HG03159 (cell line): ENCODE data around the gene PLPPR1.

Experiments
- ATAC-seq: cut with Tn5 transposase; IDR thresholded peaks from one replicate; pipeline ENCODE4 v1.9.1; 2021; ENCODE audit warnings: mild to moderate bottlenecking, moderate library complexity; ENCODE audit not compliant: unreplicated experiment

The PLPPR1 gene

DNA sequence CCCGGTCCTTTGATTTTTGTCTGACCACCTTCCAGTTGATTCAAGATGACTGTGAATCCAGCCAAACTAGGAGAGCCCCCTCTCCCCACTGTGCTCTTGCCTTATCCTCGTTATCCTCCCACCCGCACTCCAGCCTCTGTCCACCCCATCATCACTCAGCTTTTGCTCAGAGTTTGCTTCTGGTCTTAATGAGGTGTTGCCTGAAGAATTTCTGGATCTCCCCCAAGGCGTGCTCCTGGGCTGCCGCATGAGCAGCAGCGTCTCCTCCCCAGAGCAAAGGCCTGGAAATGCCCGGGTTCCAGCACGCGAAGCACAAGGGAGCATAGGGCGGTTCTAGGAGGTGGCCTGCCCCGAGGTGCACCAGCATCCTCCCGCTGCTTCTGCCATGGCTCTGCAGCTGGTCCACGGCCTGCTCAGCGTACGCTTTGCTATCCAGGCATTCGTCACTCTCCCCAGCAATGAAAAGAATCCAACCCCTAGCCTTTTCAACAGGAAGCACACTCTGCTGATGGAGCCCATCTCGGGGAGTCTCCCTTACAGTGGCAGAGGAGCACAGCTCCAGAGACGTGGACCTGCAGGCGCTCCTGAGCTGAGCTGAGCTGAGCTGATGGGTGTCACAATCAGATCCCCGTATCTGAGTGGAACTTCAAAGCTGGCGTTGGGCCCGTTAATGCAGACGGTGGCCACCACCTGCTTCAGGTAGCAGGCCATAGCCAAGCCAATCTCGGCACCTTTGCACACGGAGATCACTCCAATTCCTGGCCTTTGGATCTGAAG, 305.6 kb downstream of the PLPPR1 start:
- ATAC-seq: no peak

DNA sequence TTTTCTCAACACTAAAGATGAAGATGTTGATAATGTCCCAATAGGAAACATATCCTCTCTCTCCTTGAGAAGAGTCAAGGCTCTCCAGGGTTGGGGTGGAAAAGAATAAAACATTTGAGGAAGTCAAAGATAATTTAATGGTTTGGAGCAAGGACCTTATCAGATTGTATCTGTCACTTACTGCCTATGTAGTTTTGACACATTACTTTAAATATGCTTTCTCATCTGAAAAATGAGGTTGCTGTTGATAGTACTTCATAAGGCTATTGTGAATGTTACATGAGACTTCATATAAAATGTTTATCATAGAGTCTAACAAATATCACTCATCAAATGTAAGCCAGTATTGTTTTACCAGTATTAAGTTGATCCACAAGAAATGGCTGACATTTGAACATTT, 307.6 kb downstream of the PLPPR1 start:
- no peak for ATAC-seq

DNA sequence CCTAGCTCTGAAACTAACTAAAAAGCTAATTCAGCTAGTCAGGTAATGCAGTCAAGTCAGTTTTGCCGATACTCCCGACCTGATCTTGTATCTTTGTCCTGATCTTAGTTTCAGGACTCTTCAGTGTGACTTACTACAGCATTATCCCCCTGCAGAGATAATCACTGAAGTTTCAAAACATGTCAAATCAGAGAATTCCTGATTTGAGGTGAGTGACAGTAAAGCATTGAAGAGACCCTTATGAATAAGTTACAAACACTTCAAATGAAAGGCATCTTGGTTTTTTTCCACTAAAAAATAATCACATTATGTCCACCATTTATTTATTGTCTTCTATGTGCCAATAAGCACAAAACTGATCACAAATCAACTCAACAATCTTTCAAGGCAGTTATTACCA, 308.7 kb downstream of the PLPPR1 start:
- no peak for ATAC-seq

DNA sequence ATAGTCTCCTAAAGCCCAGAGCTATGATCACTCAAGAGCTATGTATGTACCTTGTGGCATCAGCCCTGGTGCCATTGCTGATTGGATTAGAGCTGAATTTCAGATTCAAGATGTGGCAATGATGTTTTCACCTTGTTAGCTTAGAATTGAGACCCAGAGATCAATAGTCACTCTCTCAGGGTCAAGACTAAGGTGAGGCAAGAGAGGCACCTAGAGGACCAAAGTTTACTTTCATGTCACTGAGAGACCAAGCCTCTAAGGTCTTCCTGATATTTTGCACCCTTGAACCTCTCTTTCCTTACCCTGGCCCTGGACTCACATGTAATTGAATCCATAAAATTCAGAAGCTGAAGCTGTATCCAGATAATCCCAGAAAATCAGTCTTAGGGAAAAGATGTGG, 313.4 kb downstream of the PLPPR1 start:
- no peak for ATAC-seq

DNA sequence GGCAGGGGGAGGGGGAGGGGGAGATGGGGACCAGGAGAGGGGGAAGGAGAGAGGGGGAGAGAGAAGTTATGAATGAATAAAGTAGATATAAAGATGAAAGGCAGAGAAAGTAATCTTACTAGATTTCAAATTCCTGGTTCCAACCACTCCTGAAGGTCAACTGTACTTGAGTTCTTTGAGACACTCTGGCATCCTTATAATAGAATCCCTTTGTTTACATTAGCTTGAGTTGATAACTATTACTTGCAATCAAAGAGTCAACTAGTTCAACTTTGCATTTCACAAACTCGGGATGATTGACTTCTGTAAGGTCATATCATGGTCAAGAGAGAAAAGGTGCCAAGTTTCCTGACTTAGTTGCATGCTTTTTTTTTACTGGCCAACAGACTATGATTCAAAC, 314.1 kb downstream of the PLPPR1 start:
- no peak for ATAC-seq

DNA sequence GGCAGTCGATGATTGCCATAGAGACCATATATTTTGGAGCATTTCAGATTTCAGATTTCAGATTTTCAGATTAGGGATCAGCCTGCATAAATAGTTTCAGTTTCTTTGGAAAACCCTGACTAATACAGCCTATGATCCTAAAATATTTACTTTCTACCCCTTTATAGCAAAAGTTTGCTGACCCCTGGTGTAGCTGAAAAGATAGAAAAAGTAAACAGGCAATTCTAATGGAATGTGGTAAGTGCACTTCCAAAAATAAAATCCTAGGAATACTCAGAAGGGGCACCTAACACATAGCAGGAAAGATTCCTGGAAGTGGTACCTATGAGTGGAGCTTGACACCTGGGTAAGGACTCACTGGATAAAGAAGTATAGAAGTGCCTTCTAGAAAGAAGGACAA, 321.8 kb downstream of the PLPPR1 start:
- no peak for ATAC-seq

DNA sequence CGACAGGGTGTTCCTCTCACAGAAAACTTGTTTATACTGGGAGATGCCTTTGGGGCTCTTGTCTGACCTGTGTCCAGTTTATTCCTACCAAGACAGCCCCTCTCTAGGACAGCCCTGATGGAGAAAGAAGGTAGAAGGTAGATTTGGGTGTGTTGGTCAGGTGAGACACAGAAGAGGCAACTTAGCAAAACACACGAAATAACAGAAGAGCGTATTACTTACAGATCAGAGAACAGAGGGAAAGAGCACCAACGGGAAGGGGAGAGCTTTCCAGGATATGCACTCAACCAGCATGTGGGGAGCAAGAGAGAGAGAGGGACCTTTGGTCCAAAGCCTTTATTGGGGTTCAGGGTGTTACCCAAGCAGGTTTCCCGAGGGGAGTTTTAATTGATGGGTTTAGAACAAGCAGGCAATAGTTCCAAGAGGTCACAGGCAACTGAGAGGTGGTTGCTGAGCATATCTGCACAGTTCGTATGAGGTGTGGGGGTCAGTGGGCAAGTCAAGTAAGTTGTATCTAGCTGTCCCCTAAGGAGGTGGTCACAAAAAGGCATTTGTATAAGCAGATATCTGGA, 324.5 kb downstream of the PLPPR1 start:
- ATAC-seq: no peak

DNA sequence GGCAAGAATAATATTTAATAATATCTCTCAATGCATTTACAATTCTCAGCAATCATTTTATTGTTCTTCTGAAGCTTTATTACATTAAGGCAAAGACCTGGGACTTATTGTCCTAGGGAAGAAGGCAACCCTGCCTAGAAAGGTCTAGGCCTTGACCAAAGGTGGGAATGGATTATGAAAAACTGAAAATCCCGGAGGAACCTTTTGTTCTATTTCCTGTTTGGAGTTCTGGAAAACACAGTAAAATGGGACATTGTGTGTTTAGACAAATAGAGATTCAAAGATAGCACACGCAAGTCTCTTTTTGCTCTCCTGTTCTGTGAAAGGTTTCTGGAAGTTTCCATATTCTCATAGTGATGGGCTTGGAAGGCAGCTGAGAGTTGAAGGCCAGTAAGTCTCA, 325.2 kb downstream of the PLPPR1 start:
- no peak for ATAC-seq

DNA sequence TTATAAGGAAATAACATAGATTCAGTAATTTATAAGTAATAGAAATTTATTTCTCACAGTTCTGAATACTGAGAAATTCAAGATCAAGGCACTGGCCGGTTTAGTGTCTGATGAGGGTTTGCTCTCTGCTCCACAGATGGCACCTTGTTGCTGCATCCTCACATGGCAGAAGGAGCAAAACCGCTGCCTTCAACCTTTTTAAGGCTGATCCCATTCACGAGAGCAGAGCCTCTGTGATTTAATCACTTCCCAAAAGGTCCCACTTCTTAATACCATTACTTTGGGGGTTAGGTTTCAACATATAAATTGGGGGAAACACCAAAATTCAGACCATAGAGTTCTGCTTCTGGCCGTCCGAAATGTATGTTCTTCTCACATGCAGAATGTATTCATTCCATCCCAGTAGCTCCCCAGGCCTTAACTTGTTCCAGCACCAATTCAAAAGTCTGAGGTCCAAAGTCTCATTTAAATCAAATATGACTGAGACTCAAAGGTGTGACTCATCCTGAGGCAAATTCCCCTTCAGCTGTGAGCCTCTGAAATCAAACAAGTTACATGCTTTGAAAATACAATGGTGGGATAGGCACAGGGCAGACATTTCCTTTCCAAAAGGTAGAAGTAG, 325.7 kb downstream of the PLPPR1 start:
- no peak for ATAC-seq

DNA sequence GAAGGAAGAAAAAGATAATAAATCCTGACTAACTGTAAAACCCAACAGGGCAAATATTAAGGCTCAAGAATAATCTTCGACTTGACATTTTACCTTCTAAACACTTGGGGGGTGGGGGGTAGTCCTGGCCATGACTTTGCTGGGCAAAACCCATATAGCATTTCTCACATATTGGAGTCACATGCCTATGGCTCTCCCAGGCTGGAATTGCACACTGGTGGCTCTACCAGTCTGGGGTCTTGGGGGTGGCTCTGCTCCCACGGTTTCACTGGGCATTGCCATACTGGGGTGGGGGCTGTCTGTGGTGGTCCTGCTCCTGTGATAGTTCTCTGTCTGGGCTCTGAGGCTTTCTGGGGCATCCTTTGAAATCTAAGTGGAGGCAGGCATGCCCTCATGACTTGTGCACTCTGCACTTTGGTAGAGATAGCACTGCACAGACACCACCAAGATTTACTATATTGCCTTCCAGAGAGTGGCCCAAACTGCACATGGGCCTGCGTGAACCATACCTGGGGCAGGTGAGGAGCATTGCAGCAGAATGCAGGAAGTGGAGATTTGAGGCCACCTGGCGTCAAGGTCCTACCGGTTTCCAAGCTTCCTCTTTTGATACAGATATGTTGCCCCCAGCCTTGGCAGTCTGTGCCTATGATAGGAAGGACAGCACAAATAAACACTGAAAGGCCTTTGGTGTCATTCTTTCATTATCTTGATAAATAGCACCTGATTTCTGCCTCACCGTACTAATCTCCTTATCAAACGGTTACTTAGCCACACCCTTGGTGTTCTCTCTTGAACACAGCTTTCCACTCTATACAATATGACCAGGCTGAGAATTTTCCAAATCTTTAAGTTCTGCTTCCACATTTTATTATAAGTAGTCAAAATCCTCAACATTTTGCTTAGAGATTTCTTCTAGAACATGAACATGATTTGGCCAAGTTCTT, 326.5 kb downstream of the PLPPR1 start:
- ATAC-seq: no peak

DNA sequence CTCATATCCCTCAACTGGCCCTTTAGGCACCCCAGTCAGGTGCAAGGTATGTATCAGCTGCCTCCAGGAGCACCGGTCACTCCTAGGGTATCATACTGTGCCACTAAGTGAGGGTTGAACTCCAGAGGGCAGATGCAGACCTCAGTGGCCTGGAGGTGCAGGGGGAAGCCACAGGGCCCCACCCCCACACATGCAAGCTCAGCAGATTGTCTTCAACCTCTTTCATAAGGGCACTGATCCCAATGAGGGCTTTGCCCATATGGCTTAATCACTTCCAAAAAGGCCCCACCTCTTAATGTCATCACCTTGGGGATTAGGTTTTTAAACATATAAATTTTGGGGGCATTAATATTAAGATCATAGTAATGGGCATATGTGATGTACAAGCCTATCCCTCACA, 328.1 kb downstream of the PLPPR1 start:
- no peak for ATAC-seq

DNA sequence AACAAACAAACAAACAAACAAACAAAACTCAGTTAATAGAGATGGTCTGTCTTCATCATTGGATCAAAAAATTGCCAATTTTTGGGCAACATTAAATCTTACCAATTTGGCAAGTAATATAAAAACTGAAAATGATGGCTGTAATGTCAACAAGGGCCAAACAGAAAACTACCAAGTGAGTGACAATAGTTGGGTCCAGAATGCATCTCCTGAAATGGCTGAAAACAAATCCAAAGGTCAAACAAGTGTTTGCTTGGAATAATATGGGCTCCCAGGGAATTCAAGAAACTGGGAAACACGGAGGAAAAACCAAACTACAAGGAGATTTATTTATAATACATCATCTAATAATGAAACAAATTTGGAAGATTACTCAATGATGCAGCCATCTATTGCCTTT, 331.2 kb downstream of the PLPPR1 start:
- ATAC-seq: no peak

DNA sequence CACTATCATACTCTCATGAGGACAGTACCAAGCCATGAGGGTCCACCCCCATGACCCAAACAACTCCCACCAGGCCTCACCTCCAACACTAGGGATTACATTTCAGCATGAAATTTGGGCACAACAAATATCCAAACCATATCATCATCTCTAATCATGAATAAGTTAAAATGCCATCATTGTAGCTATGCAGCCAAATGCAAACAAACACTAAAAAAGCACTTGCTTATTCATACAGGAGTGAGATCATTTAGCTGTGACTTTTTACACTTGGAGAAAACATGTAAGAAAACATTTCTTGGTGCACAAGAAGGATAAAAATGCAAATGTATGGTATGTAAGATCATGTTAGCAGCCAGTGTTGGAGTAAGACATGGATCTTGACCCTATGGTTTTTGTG, 332.1 kb downstream of the PLPPR1 start:
- ATAC-seq: no peak

DNA sequence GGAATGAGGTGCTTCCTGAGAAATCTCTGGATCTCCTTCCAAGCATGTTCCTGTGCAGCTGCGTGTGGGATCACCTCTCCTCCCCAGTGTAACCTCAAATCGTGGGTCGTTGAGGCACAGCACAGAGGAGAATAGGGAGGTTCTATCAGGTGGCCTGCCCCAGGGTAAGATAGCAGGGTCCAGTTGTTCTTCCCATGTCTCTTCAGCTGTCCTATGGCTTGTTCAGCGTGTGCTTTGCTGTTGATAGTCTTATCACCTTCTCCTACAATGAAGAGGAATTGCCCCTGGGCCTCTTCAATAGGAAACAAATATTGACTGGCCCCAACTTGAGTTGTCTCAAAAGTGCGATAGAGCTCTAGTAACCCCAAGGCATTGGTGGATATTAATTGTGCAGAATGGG, 333.9 kb downstream of the PLPPR1 start:
- no peak for ATAC-seq

DNA sequence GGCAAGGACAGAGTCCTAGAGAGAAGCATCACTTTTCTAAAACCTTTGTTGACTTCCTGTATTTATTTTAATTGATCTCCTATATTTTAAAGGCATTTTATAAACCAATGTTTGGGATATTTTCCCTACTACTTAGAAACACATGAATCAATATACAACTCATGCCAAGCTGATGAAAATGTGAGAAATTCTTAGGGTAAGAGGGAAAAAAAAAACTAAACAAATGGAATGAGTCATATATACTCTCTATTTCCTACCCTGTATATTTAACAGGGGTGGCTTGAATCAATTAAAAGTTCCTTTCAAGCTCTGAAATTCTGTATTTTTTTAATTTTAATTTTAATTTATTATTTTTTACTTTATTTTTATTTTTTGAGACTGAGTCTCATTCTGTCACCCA, 336.7 kb downstream of the PLPPR1 start:
- no peak for ATAC-seq

DNA sequence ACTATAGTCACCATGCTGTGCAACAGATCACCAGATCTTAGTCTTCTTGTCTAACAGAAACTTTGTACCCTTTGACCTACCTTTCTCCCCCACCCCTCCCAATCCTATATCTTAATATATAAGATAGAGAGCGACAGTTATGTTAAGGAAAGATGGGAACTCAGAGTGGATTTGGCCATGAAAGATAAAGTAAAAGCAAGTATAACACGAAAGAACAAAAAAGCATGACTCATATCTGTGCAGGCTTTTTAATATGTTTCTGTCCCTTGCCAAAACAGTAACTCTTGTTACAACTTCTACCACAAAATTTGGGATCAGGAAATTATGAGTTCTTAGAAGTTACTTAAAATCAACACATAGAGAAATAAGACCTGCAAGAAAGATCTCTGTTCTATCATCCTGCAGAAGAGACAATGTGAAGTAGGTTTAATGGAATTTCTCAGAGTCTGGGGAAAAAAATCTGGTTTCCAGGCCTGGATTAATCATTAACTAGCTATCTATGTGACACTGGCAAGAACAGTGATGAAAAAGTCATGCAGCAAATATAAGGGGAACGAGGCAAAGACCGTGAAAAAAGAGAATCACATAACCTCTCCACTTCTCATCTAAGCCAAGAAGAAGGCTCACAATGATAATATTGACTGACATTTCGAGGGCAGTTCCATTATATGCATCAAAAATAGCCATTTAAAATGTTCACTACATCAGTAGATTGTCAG, 337.7 kb downstream of the PLPPR1 start:
- no peak for ATAC-seq

DNA sequence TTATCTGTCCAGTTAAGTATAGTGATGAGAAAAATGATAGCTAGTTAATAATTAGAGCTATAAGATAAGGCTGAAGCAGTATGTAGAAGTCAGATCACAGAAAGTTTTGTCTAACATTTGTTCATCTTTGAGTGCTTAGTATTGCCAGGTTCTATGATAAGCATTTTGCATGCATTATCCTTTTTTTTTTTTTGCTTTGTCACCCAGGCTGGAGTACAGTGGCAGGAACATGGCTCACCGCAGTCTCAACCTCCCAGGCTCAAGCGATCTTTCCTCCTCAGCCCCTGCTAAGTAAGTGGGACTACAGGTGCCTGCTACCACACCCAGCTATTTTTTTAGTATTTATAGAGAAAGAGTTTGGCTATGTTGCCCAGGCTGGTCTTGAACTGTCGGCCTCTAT, 338.8 kb downstream of the PLPPR1 start:
- no peak for ATAC-seq

DNA sequence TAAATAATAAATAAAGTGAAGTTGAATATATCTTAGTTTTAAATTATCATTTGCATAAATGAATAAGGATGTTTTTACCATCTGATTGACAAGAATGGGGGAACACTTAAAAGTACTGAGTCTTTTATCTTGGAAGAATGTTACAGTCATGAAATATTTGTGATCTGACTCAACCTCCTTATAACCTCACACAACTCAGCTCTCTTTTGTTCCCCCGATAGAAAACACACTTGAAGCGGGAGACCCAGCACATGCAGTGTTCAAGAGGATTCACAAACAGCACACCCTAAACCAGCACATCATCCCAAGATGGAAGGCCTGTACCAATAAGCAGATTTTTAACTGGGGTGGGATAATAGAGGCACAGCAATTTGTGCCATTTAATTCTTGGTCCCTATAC, 340.8 kb downstream of the PLPPR1 start:
- no peak for ATAC-seq

DNA sequence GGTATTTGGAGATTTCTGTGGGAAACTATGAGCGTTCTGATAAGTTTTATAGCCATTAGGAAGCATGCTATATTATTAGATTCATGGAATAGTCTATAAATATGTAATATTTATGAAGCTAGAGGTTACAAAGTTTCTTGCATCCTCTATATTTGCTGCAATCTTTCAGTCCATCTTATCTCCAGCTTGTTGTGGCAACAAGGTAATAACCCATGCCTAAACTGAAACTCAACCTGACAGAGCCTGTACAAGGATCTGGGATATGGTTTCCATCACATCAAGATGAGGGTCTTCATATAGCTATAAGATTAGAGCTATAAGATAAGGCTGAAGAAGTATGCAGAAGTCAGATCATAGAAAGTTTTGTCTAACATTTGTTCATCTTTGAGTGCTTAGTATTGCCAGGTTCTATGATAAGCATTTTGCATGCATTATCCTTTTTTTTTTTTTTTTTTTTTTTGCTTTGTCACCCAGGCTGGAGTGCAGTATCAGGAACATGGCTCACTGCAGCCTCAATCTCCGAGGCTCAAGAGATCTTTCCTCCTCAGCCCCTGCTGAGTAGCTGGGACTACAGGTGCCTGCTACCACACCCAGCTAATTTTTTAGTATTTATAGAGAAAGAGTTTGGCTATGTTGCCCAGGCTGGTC, 341.5 kb downstream of the PLPPR1 start:
- ATAC-seq: no peak

DNA sequence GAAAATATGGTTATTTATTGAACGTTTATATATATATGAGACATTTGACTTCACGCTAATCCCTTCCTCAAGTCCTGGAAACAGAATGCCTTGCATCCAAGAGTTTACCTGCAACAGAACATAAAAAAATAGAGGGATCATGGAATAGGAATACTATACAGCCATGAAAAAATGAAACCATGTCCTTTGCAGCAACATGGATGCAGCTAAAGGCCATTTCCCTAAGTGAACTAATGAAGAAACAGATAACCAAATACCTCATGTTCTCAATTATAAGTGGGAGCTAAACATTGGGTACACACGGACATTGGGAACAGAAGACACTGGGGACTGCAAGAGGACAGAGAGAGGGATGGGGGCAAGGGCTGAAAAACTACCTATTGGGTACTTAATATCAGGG, 343.3 kb downstream of the PLPPR1 start:
- ATAC-seq: no peak
